OCI-LY1 (cell line): Measurements from ENCODE around the gene SMARCC1.

Source experiments
- H2AFZ ChIP-seq: fragments of 200-600 bp; sonication (generic), shearing (Covaris generic); 2 replicates; pipeline ENCODE4 v1.6.0; 2014; ENCODE audit warnings: antibody characterized with exemption, mild to moderate bottlenecking, low read length
- H3F3A ChIP-seq: fragments of 200-600 bp; sonication (generic), shearing (Covaris generic); 2 replicates; pipeline ENCODE4 v1.6.0; 2014; ENCODE audit warnings: mild to moderate bottlenecking, antibody characterized with exemption, low read length, moderate library complexity; ENCODE audit not compliant: insufficient read depth
- H3K27ac ChIP-seq: fragments of 200-600 bp; sonication (generic); 2 replicates; pipeline ENCODE4 v1.5.1; 2014; ENCODE audit warnings: low read length, mixed run types, mild to moderate bottlenecking, low read depth; ENCODE audit not compliant: poor library complexity, severe bottlenecking
- H3K27me3 ChIP-seq: fragments of 200-600 bp; sonication (generic); 2 replicates; pipeline ENCODE4 v1.6.0; 2014; ENCODE audit warnings: antibody characterized with exemption, mild to moderate bottlenecking, low read length, moderate library complexity; ENCODE audit not compliant: insufficient read depth
- H3K36me3 ChIP-seq: fragments of 200-600 bp; sonication (generic); 2 replicates; pipeline ENCODE4 v1.6.1; 2014; ENCODE audit warnings: mild to moderate bottlenecking, antibody characterized with exemption, low read length, moderate library complexity, mixed read lengths; ENCODE audit not compliant: insufficient read depth
- H3K4me1 ChIP-seq: fragments of 200-600 bp; sonication (generic); 2 replicates; pipeline ENCODE4 v1.5.1; 2014; ENCODE audit warnings: mild to moderate bottlenecking, low read length, moderate library complexity; ENCODE audit not compliant: insufficient read depth, severe bottlenecking
- H3K4me2 ChIP-seq: fragments of 200-600 bp; sonication (generic), shearing (Covaris generic); 2 replicates; pipeline ENCODE4 v1.6.1; 2014; ENCODE audit warnings: low read length
- H3K4me3 ChIP-seq: fragments of 200-600 bp; sonication (generic); 2 replicates; pipeline ENCODE4 v1.5.1; 2014; ENCODE audit warnings: low read length, low read depth, mild to moderate bottlenecking, mixed read lengths; ENCODE audit not compliant: poor library complexity, severe bottlenecking
- H3K79me2 ChIP-seq: fragments of 200-600 bp; shearing (Covaris generic); 2 replicates; pipeline ENCODE4 v1.6.1; 2016; ENCODE audit warnings: mixed run types, low read length, mixed read lengths; ENCODE audit not compliant: insufficient read depth
- H3K9ac ChIP-seq: fragments of 200-600 bp; sonication (generic), shearing (Covaris generic); 2 replicates; pipeline ENCODE4 v1.6.1; 2014; ENCODE audit warnings: mild to moderate bottlenecking, low read length, mixed read lengths
- H3K9me2 ChIP-seq: fragments of 200-600 bp; sonication (generic), shearing (Covaris generic); 2 replicates; pipeline ENCODE4 v1.6.1; 2014; ENCODE audit warnings: low read depth, mild to moderate bottlenecking, low read length, mixed read lengths
- H3K9me3 ChIP-seq: fragments of 200-600 bp; shearing (Covaris generic); 2 replicates; pipeline ENCODE4 v1.6.1; 2014; ENCODE audit warnings: low read length, mixed read lengths
- H4K20me1 ChIP-seq: fragments of 200-600 bp; sonication (generic), shearing (Covaris generic); 2 replicates; pipeline ENCODE4 v1.6.0; 2016; ENCODE audit warnings: mild to moderate bottlenecking, low read length; ENCODE audit not compliant: insufficient read depth
- CTCF ChIP-seq: fragments of 200-600 bp; sonication (generic), shearing (Covaris generic); IDR thresholded peaks from 2 replicates; pipeline ENCODE4 v1.5.1; 2017; ENCODE audit warnings: mild to moderate bottlenecking, antibody characterized with exemption, low read length, moderate library complexity, mixed read lengths
- EZH2 ChIP-seq: fragments of 200-600 bp; sonication (generic), shearing (Covaris generic); IDR thresholded peaks from 2 replicates; pipeline ENCODE4 v1.8.0; 2017; ENCODE audit warnings: borderline replicate concordance, mixed run types, mild to moderate bottlenecking, antibody characterized with exemption, low read length, moderate library complexity, mixed read lengths

SMARCC1 gene

DNA sequence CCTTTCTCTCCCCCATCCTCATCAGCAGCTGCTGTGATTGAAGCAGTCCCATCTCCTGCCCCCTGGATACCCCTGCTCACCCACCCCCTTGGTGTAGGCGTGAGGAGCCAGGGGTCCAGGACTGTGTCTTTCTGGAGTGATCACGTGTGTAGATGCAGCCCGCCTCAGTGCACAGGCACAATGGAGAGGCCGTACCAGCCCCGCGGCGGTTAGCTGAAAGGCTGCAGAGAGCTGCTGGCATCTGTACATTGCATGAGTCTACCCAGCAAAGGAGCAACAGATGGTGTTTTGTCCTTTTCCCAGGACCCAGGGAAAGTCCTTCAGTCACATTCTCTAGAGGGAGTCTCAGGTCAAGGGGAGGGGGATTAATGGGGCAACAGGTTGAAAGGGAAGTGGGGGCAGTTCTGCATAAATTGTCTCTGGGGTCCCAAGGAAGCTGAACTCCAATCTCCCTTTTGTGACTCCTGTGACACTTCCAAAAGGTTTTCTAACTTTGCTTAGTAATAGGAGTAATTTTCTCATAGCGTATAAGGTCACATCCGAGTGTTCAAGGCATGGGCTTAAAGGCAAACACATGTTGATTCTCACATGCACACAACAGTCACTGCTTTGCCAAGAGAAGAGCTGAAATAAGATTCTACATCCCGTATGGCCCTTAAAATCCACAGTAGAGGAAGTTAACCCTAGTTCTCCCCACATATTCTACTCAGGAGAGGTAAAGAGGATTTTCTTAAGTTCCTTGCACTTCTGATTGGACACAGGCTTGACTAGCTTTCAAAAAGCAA is 210.1 kb downstream of the SMARCC1 start:
- no peaks in the 10 kb centered on the region for H3K9me2 ChIP-seq
- no peaks in the 10 kb centered on the region for H3K79me2 ChIP-seq
- H2AFZ ChIP-seq: no peak overlapping the region
- H3K9me3 ChIP-seq: no peaks in the 10 kb centered on the region
- TF ChIP-seq CTCF (no peak), EZH2 (no peak)
- H3K27me3 ChIP-seq: no peaks in the 10 kb centered on the region
- H3K4me2 ChIP-seq: no peak overlapping the region
- H3K36me3 ChIP-seq: no peaks in the 10 kb centered on the region
- no peaks in the 10 kb centered on the region for H3F3A ChIP-seq
- no peaks in the 10 kb centered on the region for H3K4me1 ChIP-seq
- H4K20me1 ChIP-seq: no peaks in the 10 kb centered on the region
- no peak overlapping the region for H3K27ac ChIP-seq
- no peak overlapping the region for H3K9ac ChIP-seq
- no peak overlapping the region for H3K4me3 ChIP-seq

GRCh38 chr3:47568901-47569300 is 212.8 kb downstream of the SMARCC1 start:
- H3F3A ChIP-seq: no peaks in the 10 kb centered on the region
- H3K9me2 ChIP-seq: no peaks in the 10 kb centered on the region
- no peak overlapping the region for H3K9ac ChIP-seq
- H4K20me1 ChIP-seq: no peaks in the 10 kb centered on the region
- no peak overlapping the region for H3K27ac ChIP-seq
- no peaks in the 10 kb centered on the region for H3K9me3 ChIP-seq
- no peak overlapping the region for H3K4me3 ChIP-seq
- no peaks in the 10 kb centered on the region for H3K36me3 ChIP-seq
- H3K4me1 ChIP-seq: no peaks in the 10 kb centered on the region
- no peaks in the 10 kb centered on the region for H3K79me2 ChIP-seq
- no peak overlapping the region for H3K4me2 ChIP-seq
- no peak for TF ChIP-seq CTCF
- TF ChIP-seq EZH2: no peak
- no peak overlapping the region for H2AFZ ChIP-seq
- H3K27me3 ChIP-seq: no peaks in the 10 kb centered on the region

DNA sequence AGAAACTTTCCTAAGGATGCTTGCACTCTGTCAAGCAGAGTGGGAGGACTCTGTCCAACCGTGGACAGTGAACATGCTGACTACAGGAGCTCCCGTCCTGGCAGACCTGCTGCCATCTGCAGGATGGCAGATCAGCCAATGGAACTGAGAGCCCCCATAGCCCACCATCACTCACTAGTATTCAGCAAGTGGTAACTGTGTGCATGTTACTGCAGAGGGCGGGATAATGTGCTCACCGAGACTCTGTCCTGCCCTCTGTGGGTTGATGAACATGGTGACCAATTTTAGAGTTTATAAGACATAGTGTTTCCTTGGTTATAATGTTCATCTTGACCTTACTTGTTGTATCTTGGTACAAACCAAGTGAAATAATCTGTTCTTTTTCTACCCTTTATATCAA is 214.5 kb downstream of the SMARCC1 start:
- Histone ChIP-seq H3K27ac (no peak overlapping the region), H3K4me1 (no peaks in the 10 kb centered on the region), H3K27me3 (no peaks in the 10 kb centered on the region), H3K4me3 (no peak overlapping the region), H3K4me2 (no peak overlapping the region), H2AFZ (no peak overlapping the region), H3K79me2 (no peaks in the 10 kb centered on the region), H3K9me2 (no peaks in the 10 kb centered on the region), H3K9ac (no peak overlapping the region), H3K36me3 (no peaks in the 10 kb centered on the region), H3F3A (no peaks in the 10 kb centered on the region), H4K20me1 (no peaks in the 10 kb centered on the region), H3K9me3 (no peaks in the 10 kb centered on the region)
- no peak for TF ChIP-seq EZH2
- 0 out of 2 replicates have a peak, but pooled peaks have one; percentile 13 for TF ChIP-seq CTCF
